ENCODE measurements around the gene TTYH3.

GRCh38 chr7:2670720-2671391, 39.1 kb downstream of the TTYH3 start:
- TF ChIP-seq CTCF (IDR thresholded peaks at IDR 0.05) (peak; percentile 77), NFE2L1 (CRISPR knock-in tag; IDR thresholded peaks at IDR 0.05) (peak; percentile 55; the same call in 1 of the 2 replicates), CREB1 (CRISPR knock-in tag; IDR thresholded peaks at IDR 0.05) (no peak), OVOL2 (CRISPR knock-in tag; IDR thresholded peaks at IDR 0.05; ENCODE audit: borderline replicate concordance) (no peak), MAX (CRISPR knock-in tag; IDR thresholded peaks at IDR 0.05) (peak; percentile 57; the same call in 1 of the 2 replicates), RELA (CRISPR knock-in tag; IDR thresholded peaks at IDR 0.05; ENCODE audit: borderline replicate concordance) (no peak), TCF7 (CRISPR knock-in tag; IDR thresholded peaks at IDR 0.05; ENCODE audit: low read depth) (no peak), ZBTB21 (CRISPR knock-in tag; IDR thresholded peaks at IDR 0.05; ENCODE audit: borderline replicate concordance) (no peak), IRF1 (CRISPR knock-in tag; IDR thresholded peaks at IDR 0.05) (no peak)
